Activated gamma-delta T cell treated with Interleukin-2 at 50 U/mL for 16 hours (primary cell): ENCODE measurements around the gene WDPCP.
"Not testable (repeated sequence)": the region's sequence is repeated elsewhere in the genome, so short reads cannot be mapped to it uniquely, and the experiment has no call there.

Source experiments
- DNase-seq: peaks from one replicate; pipeline ENCODE4 v3.0.0-alpha.2; 2020

Gene WDPCP

DNA sequence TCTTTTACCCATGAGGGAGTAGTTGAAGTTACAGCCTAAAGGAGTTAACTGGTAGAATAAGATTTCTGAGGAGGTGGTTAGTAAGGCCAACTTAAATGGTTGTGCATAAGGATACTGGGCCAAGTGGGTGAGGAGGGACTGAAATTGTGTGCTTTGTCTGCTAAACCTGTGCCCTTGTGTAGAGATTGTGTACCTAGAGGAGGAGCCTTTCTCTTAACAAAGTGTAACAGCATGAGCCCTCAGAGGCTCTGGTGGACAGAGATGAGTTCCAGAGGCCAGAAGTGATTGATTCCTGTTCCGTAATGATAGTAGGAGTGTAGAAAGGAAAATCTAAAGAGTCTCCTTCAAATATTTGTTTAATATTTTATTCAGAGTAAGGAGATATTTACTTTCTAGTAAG lies 494.8 kb downstream of the WDPCP start:
- no peak for DNase-seq

GRCh38 chr2:63092857-63093256 lies 495.4 kb downstream of the WDPCP start:
- DNase-seq, result no peak

DNA sequence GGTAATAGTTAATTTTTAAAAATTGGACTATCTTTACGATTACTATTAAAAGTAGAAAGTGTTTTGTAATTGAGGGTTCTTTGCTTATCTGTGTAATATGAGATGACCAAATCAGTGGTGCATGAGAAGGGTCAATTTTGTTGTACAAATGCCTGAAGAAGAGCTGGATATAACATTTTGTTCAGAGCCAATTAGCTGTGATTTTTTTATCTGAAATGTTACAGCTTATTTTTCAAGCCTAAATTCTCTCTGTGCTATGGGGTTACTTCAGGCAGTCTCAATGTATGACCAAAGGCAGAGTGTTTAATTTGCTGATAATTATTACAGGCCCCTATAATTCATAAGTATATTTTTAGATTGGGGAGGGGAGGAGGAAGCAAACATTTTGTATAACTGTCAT lies 495.9 kb downstream of the WDPCP start:
- no peak for DNase-seq

GRCh38 chr2:63086687-63087086 lies 501.6 kb downstream of the WDPCP start:
- DNase-seq, result no peak

GRCh38 chr2:63081404-63081803 lies 506.9 kb downstream of the WDPCP start:
- no peak for DNase-seq

- no peak for DNase-seq
These were observed 509.2 kb downstream of the WDPCP start for GRCh38 chr2:63078852-63079606.

DNA sequence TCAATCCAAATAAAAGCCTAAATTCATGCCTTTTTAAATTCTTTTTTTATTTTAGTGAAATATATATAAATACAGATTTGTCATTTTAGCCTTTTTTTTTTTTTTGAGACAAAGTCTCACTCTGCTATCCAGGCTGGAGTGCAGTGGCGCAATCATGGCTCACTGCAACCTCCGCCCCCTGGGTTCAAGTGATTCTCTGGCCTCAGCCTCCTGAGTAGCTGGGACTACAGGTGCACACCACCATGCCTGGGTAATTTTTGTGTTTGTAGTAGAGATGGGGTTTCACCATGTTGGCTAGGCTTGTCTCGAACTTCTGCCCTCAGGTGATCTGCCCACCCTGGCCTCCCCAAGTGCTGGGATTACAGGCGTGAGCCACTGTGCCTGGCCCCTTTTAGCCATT lies 513.9 kb downstream of the WDPCP start:
- DNase-seq, result not testable (repeated sequence)

- no peak for DNase-seq
These were observed 514.3 kb downstream of the WDPCP start for GRCh38 chr2:63073994-63074393.

GRCh38 chr2:63071664-63072063 lies 516.6 kb downstream of the WDPCP start:
- no peak for DNase-seq
